H1 (cell line): ENCODE measurements around the gene SBF1. TPM values are rescaled to one million over a fixed set of nuclear protein-coding genes. Genes with fewer than 3 reads are reported as not detected.

ENCODE experiments used
- CTCF ChIA-PET: fragments of 300-600 bp; sonication (Branson Sonifier 250); formaldehyde crosslinking; loops from one replicate; lab custom pipeline; 2021; ENCODE audit not compliant: partially characterized antibody; lab: Charles Lee
- POLR2A ChIA-PET: fragments of 300-600 bp; sonication (Branson Sonifier 250); formaldehyde crosslinking; loops from one replicate; lab custom pipeline; 2021; ENCODE audit warnings: inconsistent platforms; ENCODE audit not compliant: partially characterized antibody; lab: Charles Lee
- DNase-seq, 2 experiments: peaks; one replicate each; pipeline versions ENCODE4 v3.0.0 to v3.0.0-alpha.2; 2010 to 2022; ENCODE audit warnings: low spot score in 2 of 2, low read depth in 1 of 2, mixed read lengths in 1 of 2
- FAIRE-seq: peaks from 2 replicates; lab custom pipeline; 2011; peaks lifted over from hg19 to GRCh38; lab: Jason Lieb, UNC
- H2AFZ ChIP-seq: 2 replicates; pipeline ENCODE4 v1.8.1; 2012; ENCODE audit warnings: low read length, inconsistent platforms
- H2AK5ac ChIP-seq: 2 replicates; pipeline ENCODE4 v1.6.1; 2013; ENCODE audit warnings: low read depth, low read length
- H2BK120ac ChIP-seq: replicated peaks from 2 replicates; pipeline ENCODE3; 2013; ENCODE audit warnings: low read depth, low read length, inconsistent platforms
- H2BK12ac ChIP-seq: 2 replicates; pipeline ENCODE4 v1.6.1; 2013; ENCODE audit warnings: low read depth, low read length
- H2BK15ac ChIP-seq: 2 replicates; pipeline ENCODE4 v1.6.1; 2013; ENCODE audit warnings: low read length
- H2BK20ac ChIP-seq: 2 replicates; pipeline ENCODE4 v1.6.1; 2013; ENCODE audit warnings: low read length
- H2BK5ac ChIP-seq: 2 replicates; pipeline ENCODE4 v1.6.1; 2013; ENCODE audit warnings: low read depth, low read length
- H3K14ac ChIP-seq: 2 replicates; pipeline ENCODE4 v1.6.1; 2013; ENCODE audit warnings: inconsistent platforms; ENCODE audit not compliant: insufficient read length
- H3K18ac ChIP-seq: 2 replicates; pipeline ENCODE4 v1.6.1; 2013; ENCODE audit warnings: low read length; ENCODE audit errors: extremely low read depth
- H3K23ac ChIP-seq: 2 replicates; pipeline ENCODE4 v1.6.1; 2013; ENCODE audit warnings: inconsistent platforms; ENCODE audit not compliant: insufficient read length
- H3K23me2 ChIP-seq: 2 replicates; pipeline ENCODE4 v1.6.1; 2013; ENCODE audit warnings: low read depth, low read length
- H3K27ac ChIP-seq: 2 replicates; pipeline ENCODE4 v1.6.1; 2011; ENCODE audit warnings: low read depth, low read length, inconsistent platforms
- H3K27me3 ChIP-seq, 4 experiments: replicated peaks in 1 of 4; 1 replicate in 1 of 4; 2 replicates in 3 of 4; pipeline versions ENCODE4 v1.6.1 to v1.8.1; 2011 to 2013; ENCODE audit warnings: low read length in 3 of 4, mild to moderate bottlenecking in 3 of 4, inconsistent platforms in 2 of 4, mixed read lengths in 2 of 4, moderate library complexity in 1 of 4; ENCODE audit not compliant: control insufficient read depth in 3 of 4, insufficient read depth in 3 of 4; ENCODE audit errors: extremely low read depth in 1 of 4
- H3K36me3 ChIP-seq, 4 experiments: 2 replicates each; pipeline versions ENCODE4 v1.6.1 to v1.8.1; 2011 to 2013; ENCODE audit warnings: mild to moderate bottlenecking in 4 of 4, low read length in 3 of 4, moderate library complexity in 2 of 4, control low read depth in 1 of 4, inconsistent platforms in 1 of 4; ENCODE audit not compliant: insufficient read depth in 4 of 4, control insufficient read depth in 2 of 4
- H3K4ac ChIP-seq: replicated peaks from 2 replicates; pipeline ENCODE3; 2013; ENCODE audit warnings: low read length, low read depth, mixed read lengths, inconsistent platforms; ENCODE audit not compliant: insufficient read length
- H3K4me1 ChIP-seq, 4 experiments: replicated peaks in 1 of 4; 1 replicate in 1 of 4; 2 replicates in 3 of 4; pipeline versions ENCODE4 v1.6.1 to v1.8.1; 2011 to 2013; ENCODE audit warnings: low read length in 3 of 4, inconsistent platforms in 2 of 4, mixed read lengths in 1 of 4; ENCODE audit not compliant: insufficient read depth in 4 of 4, control insufficient read depth in 3 of 4
- H3K4me2 ChIP-seq, 2 experiments: 2 replicates each; pipeline versions ENCODE4 v1.6.1 to v1.8.1; 2011 to 2013; ENCODE audit warnings: low read depth in 2 of 2, low read length in 2 of 2, control low read depth in 1 of 2, inconsistent platforms in 1 of 2, mild to moderate bottlenecking in 1 of 2; ENCODE audit not compliant: insufficient read depth in 1 of 2
- H3K4me3 ChIP-seq, 4 experiments: fragments of 200-600, 300-600 bp in 1 of 4; sonication (generic), shearing (Covaris generic), sonication (Bioruptor Twin) in 1 of 4; 2 replicates each; pipeline versions ENCODE4 v1.5.1 to v1.8.1; 2011 to 2016; ENCODE audit warnings: low read length in 4 of 4, low read depth in 3 of 4, control low read depth in 2 of 4, inconsistent platforms in 2 of 4, mild to moderate bottlenecking in 2 of 4, mixed read lengths in 1 of 4, moderate library complexity in 1 of 4; ENCODE audit not compliant: insufficient read depth in 2 of 4; ENCODE audit errors: extremely low read depth in 1 of 4
- H3K56ac ChIP-seq: replicated peaks from 2 replicates; pipeline ENCODE3; 2013; ENCODE audit warnings: low read depth, mild to moderate bottlenecking, mixed read lengths, low read length, inconsistent platforms; ENCODE audit not compliant: insufficient read length
- H3K79me1 ChIP-seq: 2 replicates; pipeline ENCODE4 v1.6.1; 2013; ENCODE audit warnings: low read depth, low read length, control low read depth
- H3K79me2 ChIP-seq, 2 experiments: 2 replicates each; pipeline versions ENCODE4 v1.6.1 to v1.8.1; 2012 to 2013; ENCODE audit warnings: low read length in 2 of 2, mild to moderate bottlenecking in 2 of 2, inconsistent platforms in 1 of 2; ENCODE audit not compliant: insufficient read depth in 2 of 2, control insufficient read depth in 1 of 2
- H3K9ac ChIP-seq, 4 experiments: replicated peaks in 1 of 4; 1 replicate in 1 of 4; 2 replicates in 3 of 4; pipeline versions ENCODE4 v1.6.1 to v1.8.1; 2011 to 2013; ENCODE audit warnings: low read depth in 3 of 4, low read length in 3 of 4, control low read depth in 2 of 4, mild to moderate bottlenecking in 2 of 4, moderate library complexity in 2 of 4, inconsistent platforms in 1 of 4; ENCODE audit errors: extremely low read depth in 1 of 4
- H3K9me3 ChIP-seq, 2 experiments: 2 replicates each; pipeline versions ENCODE4 v1.6.1 to v1.8.1; 2012 to 2013; ENCODE audit warnings: mild to moderate bottlenecking in 2 of 2, moderate library complexity in 2 of 2, control low read depth in 1 of 2, inconsistent platforms in 1 of 2, low read depth in 1 of 2, low read length in 1 of 2, mixed read lengths in 1 of 2; ENCODE audit not compliant: insufficient read depth in 2 of 2
- H4K20me1 ChIP-seq, 2 experiments: replicated peaks in 1 of 2; 2 replicates each; pipeline versions ENCODE3 to v1.8.1; 2011 to 2013; ENCODE audit warnings: inconsistent platforms in 2 of 2, low read length in 2 of 2, mild to moderate bottlenecking in 1 of 2; ENCODE audit not compliant: insufficient read depth in 2 of 2, control insufficient read depth in 1 of 2
- H4K5ac ChIP-seq: 2 replicates; pipeline ENCODE4 v1.6.1; 2013; ENCODE audit warnings: low read length, low read depth, mixed read lengths, inconsistent platforms; ENCODE audit not compliant: insufficient read length
- H4K8ac ChIP-seq: 2 replicates; pipeline ENCODE4 v1.8.0; 2013; ENCODE audit warnings: mild to moderate bottlenecking, moderate library complexity, low read length, inconsistent platforms; ENCODE audit not compliant: insufficient read depth; ENCODE audit errors: extremely low read depth
- H4K91ac ChIP-seq: replicated peaks from 2 replicates; pipeline ENCODE3; 2013; ENCODE audit warnings: low read length, mixed read lengths, inconsistent platforms; ENCODE audit not compliant: insufficient read length
- CHD2 ChIP-seq: IDR thresholded peaks from 2 replicates; pipeline ENCODE4 v1.6.1; 2012; ENCODE audit warnings: low read length, improper control_type of control experiment
- CREB1 ChIP-seq: IDR thresholded peaks from 2 replicates; pipeline ENCODE4 v1.6.1; 2012; ENCODE audit warnings: inconsistent platforms
- CTBP2 ChIP-seq: IDR thresholded peaks from 2 replicates; pipeline ENCODE4 v1.7.0; 2011; ENCODE audit warnings: borderline replicate concordance, mild to moderate bottlenecking, moderate library complexity, mixed read lengths, low read length; ENCODE audit not compliant: insufficient read depth, insufficient read length
- PHF8 ChIP-seq: fragments of 200-600 bp; sonication (generic); conservative IDR thresholded peaks from 2 replicates; pipeline ENCODE4 v1.7.1; 2012; ENCODE audit warnings: low read depth, mild to moderate bottlenecking, inconsistent platforms, low read length, moderate library complexity
- POU5F1 ChIP-seq: IDR thresholded peaks from 2 replicates; pipeline ENCODE4 v1.6.1; 2011; ENCODE audit warnings: low read depth, mild to moderate bottlenecking, low read length, moderate library complexity
- RBBP5 ChIP-seq: IDR thresholded peaks from 2 replicates; pipeline ENCODE4 v1.7.1; 2012; ENCODE audit warnings: low read depth, mild to moderate bottlenecking, inconsistent platforms, low read length, moderate library complexity, borderline replicate concordance
- RXRA ChIP-seq: IDR thresholded peaks from 2 replicates; pipeline ENCODE4 v1.6.1; 2011; ENCODE audit warnings: low read depth, mild to moderate bottlenecking, low read length, moderate library complexity; ENCODE audit not compliant: insufficient read depth
- SIRT6 ChIP-seq: IDR thresholded peaks from one replicate; pipeline ENCODE4 v1.7.1; 2012; ENCODE audit warnings: low read length, inconsistent platforms
- SP4 ChIP-seq: IDR thresholded peaks from 2 replicates; pipeline ENCODE4 v1.6.1; 2012; ENCODE audit warnings: low read length, inconsistent platforms
- SRF ChIP-seq: IDR thresholded peaks from 2 replicates; pipeline ENCODE4 v1.6.1; 2011; ENCODE audit warnings: mild to moderate bottlenecking, low read depth, low read length, moderate library complexity
- WGBS, 2 experiments: shearing (Covaris generic) in 1 of 2; methylation state at CpG; one replicate each; pipeline versions ENCODE4 v1.1.6 to v1.1.7; 2013 to 2015; ENCODE audit warnings: low lambda C conversion rate in 2 of 2, mixed read lengths in 2 of 2, inconsistent platforms in 1 of 2, low coverage in 1 of 2, missing lambda C conversion rate in 1 of 2; ENCODE audit not compliant: insufficient replicate concordance in 2 of 2, insufficient coverage in 1 of 2, insufficient read length in 1 of 2; ENCODE audit errors: extremely low coverage in 1 of 2, missing lambda C conversion rate in 1 of 2; 5-methylcytosine and 5-hydroxymethylcytosine counted together
- polyA plus RNA-seq, 7 experiments: library from polyadenylated mRNA; depleted of rRNA in 3 of 7; stranded (reverse) in 5 of 7; unstranded in 2 of 7; fragments of >200 nt in 5 of 7; fragments of 200-250 nt in 2 of 7; gene quantifications; 1 replicate in 5 of 7; 2 replicates in 1 of 7; 4 replicates in 1 of 7; pipeline versions ENCODE4 v1.2.1 to v1.2.3, GENCODE V29; 2011 to 2013; ENCODE audit warnings: missing spikeins in 2 of 7, mixed read lengths in 2 of 7
- total RNA-seq: library from RNA; stranded (reverse); fragmentation: NEBNext Ultra II Directional; extraction: Animal tissue kit (Norgen Biotek cat#: 25700); gene quantifications from 2 replicates; pipeline ENCODE4 v1.2.1, GENCODE V29; 2021
- TF ChIP-seq, protein P1 (sequence below), 3 experiments: IDR thresholded peaks; 1 replicate in 2 of 3; 2 replicates in 1 of 3; pipeline versions ENCODE4 v1.5.1 to v1.6.1; 2011; ENCODE audit warnings: low read length in 3 of 3, mild to moderate bottlenecking in 3 of 3, inconsistent platforms in 2 of 3, low read depth in 1 of 3, moderate library complexity in 1 of 3; ENCODE audit not compliant: insufficient read depth in 1 of 3; ENCODE audit errors: control extremely low read depth in 1 of 3

Gene SBF1
- total and polyA plus RNA-seq, 2 of the 8 experiments (the other 6 are each of a cell fraction or from before 2014, with no cell fraction given): 29.1 to 71.5 TPM

DNA sequence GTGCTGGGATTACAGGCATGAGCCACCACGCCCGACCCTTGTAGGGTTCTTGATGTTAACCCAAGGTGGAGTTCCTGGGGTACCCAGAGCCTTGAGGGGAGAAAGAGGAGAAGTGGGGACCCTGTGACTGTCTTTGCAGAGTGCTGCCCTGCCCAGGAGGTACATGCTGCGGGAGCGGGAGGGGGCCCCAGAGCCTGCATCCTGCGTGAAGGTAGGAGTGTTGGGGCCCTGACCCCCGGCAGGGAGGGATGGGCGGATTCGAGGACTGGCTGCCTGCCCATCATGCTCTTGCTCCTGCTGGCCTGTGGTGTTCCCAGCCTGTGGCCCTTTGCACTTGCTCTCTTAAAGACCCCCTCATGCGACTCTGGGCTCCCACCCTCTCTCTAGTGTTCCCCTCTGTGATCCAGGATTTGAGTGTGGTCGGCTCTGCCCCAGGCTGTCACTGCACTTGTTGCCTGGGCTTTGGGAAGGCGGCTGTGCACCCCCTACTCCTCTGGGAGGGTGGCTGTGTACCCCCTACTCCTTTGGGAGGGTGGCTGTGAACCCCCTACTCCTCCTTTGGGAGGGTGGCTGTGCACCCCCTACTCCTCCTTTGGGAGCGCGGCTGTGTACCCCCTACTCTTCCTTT, 46.1 kb upstream of the SBF1 start:
- no peak overlapping the region for H2AK5ac ChIP-seq
- 82% methylated on average over 10 of the region's 13 CpGs; no CpG with 5 or more reads in 1 of the 2 experiments for WGBS, 2 experiments
- H2AFZ ChIP-seq: no peak overlapping the region
- ChIA-PET POLR2A (no interaction called here), CTCF (no interaction called here)
- H4K8ac ChIP-seq: 0 out of 2 replicates have a peak overlapping the region, but pooled peaks have one; percentile 28
- TF ChIP-seq CTBP2: no peak
- no peak for TF ChIP-seq POU5F1
- TF ChIP-seq CHD2: no peak
- no peak for TF ChIP-seq SP4
- no peak for TF ChIP-seq CREB1
- no peak for TF ChIP-seq RXRA
- TF ChIP-seq SIRT6: no peak
- TF ChIP-seq PHF8: no peak
- TF ChIP-seq RBBP5: no peak
- TF ChIP-seq SRF: no peak
- TF ChIP-seq, protein P1, sequence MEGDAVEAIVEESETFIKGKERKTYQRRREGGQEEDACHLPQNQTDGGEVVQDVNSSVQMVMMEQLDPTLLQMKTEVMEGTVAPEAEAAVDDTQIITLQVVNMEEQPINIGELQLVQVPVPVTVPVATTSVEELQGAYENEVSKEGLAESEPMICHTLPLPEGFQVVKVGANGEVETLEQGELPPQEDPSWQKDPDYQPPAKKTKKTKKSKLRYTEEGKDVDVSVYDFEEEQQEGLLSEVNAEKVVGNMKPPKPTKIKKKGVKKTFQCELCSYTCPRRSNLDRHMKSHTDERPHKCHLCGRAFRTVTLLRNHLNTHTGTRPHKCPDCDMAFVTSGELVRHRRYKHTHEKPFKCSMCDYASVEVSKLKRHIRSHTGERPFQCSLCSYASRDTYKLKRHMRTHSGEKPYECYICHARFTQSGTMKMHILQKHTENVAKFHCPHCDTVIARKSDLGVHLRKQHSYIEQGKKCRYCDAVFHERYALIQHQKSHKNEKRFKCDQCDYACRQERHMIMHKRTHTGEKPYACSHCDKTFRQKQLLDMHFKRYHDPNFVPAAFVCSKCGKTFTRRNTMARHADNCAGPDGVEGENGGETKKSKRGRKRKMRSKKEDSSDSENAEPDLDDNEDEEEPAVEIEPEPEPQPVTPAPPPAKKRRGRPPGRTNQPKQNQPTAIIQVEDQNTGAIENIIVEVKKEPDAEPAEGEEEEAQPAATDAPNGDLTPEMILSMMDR (IDR thresholded peaks at IDR 0.05; ENCODE audit: control extremely low read depth in 1 of 3, insufficient read depth in 1 of 3, low read depth in 1 of 3, low read length in 3 of 3): no peak
- no peak overlapping the region for H3K4me2 ChIP-seq
- no peak overlapping the region for H3K27ac ChIP-seq
- no peak overlapping the region for H3K56ac ChIP-seq
- H2BK120ac ChIP-seq: no peak overlapping the region
- peaks cover 6% of the 10 kb centered on the region; the same call in 1 of the 2 replicates for H3K79me1 ChIP-seq
- DNase-seq (no peak), FAIRE-seq (no peak)
- peaks cover 9% of the 10 kb centered on the region; the same call in 1 of the 2 replicates for H3K23me2 ChIP-seq
- H3K4me1 ChIP-seq: peaks cover 0 to 3% (median 0%) of the 10 kb centered on the region in 4 experiments; a peak in 2 of 7 replicates
- no peak overlapping the region for H4K91ac ChIP-seq
- H3K36me3 ChIP-seq: peaks cover 4 to 25% (median 19%) of the 10 kb centered on the region in 4 experiments; a peak in 7 of 8 replicates
- no peak overlapping the region for H2BK5ac ChIP-seq
- no peak overlapping the region for H3K23ac ChIP-seq
- H2BK20ac ChIP-seq: no peak overlapping the region
- H3K4ac ChIP-seq: no peak overlapping the region
- no peak overlapping the region for H2BK12ac ChIP-seq
- H3K14ac ChIP-seq: no peak overlapping the region
- H2BK15ac ChIP-seq: no peak overlapping the region
- H3K4me3 ChIP-seq: no peak overlapping the region
- H4K5ac ChIP-seq: no peak overlapping the region
- no peaks in the 10 kb centered on the region for H3K27me3 ChIP-seq
- peaks cover 0 to under 1% of the 10 kb centered on the region in 2 experiments; a peak in 1 of 4 replicates for H3K79me2 ChIP-seq
- H3K18ac ChIP-seq: no peak overlapping the region
- no peak overlapping the region for H3K9ac ChIP-seq
- H4K20me1 ChIP-seq: peaks cover 3 to 17% of the 10 kb centered on the region in 2 experiments
- H3K9me3 ChIP-seq: no peaks in the 10 kb centered on the region
